ENCODE data around the gene GART.
A peak's percentile ranks its signal among the peaks of the same experiment; 100 is the strongest.
"Not testable (repeated sequence)": the region's sequence is repeated elsewhere in the genome, so short reads cannot be mapped to it uniquely, and the experiment has no call there.

The GART gene

GRCh38 chr21:33541756-33542639, at the start of gene GART:
Gene GART (minus strand): TSS chr21:33542117. CDS start chr21:33539315, 2,802 bp downstream.
- DNase-seq (ENCODE audit: low read depth in 2 of 2) = peak; percentile 62 to 71

GRCh38 chr21:33588485-33589335, 46.8 kb upstream of the GART start, which contains the start of gene DONSON:
Gene DONSON (minus strand): TSS chr21:33588684. CDS start chr21:33588641, 43 bp downstream.
- DNase-seq (ENCODE audit: low read depth in 2 of 2) = peak; percentile 78

- DNase-seq (ENCODE audit: low read depth in 2 of 2) = peak in 1 of 2 donors; percentile 0
These were observed 46.0 kb upstream of the GART start for GRCh38 chr21:33587792-33588484.

DNA sequence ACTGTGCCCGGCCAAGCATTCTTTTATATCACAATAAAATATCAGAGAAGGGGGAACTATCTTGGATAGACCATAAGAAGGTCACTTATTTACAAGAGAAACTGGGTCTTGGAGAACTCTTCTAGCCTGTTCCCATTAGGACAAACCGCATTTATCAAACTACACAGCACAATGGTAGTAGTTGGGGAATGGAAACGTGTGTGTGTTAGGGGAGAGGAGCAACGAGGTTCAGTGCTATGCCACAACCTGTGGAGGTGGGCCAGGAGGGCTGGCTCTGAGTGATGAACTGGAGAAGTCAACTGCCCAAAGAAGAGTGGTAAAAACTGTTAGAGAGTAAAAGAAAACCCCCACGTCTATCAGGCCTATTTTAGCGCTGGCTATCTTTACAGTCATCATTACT, 45.0 kb upstream of the GART start:
- DNase-seq (ENCODE audit: low read depth in 2 of 2) = no peak

- no peak for DNase-seq (ENCODE audit: low read depth in 2 of 2)
These were observed 42.5 kb upstream of the GART start for GRCh38 chr21:33584455-33584854.

- no peak for DNase-seq (ENCODE audit: low read depth in 2 of 2)
These were observed 37.1 kb upstream of the GART start for GRCh38 chr21:33578959-33579542.

- no peak for DNase-seq (ENCODE audit: low read depth in 2 of 2)
These were observed 36.3 kb upstream of the GART start for GRCh38 chr21:33578214-33578613.

- DNase-seq (ENCODE audit: low read depth in 2 of 2) = not testable (repeated sequence)
These were observed 34.8 kb upstream of the GART start for GRCh38 chr21:33576741-33577141.

DNA sequence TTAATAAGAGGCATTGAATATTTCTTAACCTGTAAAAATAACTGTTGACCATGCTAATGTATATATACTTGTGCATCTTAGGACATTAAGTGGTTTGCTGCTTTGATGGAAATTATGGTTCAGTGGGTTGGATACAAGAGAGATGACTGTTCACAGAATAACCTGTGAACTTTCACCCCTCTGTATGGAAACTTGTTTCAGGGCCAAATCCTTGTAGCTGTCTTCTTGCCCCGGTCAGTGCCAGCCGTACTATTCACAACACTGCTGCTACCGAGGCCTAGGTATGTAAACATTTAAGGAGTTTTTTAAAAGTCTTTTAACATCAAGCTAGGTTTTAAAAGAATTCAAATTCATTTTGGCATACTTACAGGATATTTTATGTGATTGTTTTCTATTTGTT, 30.4 kb upstream of the GART start:
- no peak for DNase-seq (ENCODE audit: low read depth in 2 of 2)

DNA sequence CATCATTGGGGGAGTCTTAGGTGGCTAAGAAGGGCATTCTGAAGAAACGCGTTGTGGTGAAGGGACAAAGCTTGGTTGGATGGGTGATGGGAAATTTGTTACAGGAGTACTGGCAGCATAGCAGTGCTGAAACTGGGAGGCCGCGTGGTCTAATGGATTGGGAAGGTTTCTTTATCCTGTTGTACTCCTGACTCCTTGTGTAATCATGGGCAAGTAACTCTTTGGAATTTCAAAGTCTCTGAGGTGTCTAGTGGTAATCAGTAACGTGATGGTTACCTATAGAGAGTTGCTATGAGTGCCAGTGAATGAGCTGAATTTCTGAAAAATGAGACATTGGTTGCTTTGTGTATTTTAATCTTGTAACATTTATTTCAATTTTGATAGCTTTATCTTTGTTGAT, 28.1 kb upstream of the GART start:
- DNase-seq (ENCODE audit: low read depth in 2 of 2) = no peak

- DNase-seq (ENCODE audit: low read depth in 2 of 2) = no peak
These were observed 26.5 kb upstream of the GART start for GRCh38 chr21:33568448-33568847.

DNA sequence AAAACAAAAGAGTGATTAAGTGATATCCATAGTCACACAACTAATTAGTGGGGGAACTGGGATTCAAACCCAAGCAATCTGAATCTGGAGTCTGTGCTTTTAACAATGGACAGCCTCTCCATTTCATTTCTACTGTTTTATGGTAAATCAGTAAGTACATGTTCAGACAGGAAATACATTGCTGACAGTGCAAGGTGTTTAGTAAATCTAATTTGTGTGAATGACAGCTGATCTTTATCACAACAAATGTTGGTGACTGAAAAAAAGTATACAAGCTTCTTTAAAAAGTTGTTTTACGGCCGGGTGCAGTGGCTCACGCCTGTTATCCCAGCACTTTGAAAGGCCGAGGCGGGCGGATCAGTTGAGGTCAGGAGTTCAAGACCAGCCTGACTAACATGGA, 26.0 kb upstream of the GART start:
- no peak for DNase-seq (ENCODE audit: low read depth in 2 of 2)

DNA sequence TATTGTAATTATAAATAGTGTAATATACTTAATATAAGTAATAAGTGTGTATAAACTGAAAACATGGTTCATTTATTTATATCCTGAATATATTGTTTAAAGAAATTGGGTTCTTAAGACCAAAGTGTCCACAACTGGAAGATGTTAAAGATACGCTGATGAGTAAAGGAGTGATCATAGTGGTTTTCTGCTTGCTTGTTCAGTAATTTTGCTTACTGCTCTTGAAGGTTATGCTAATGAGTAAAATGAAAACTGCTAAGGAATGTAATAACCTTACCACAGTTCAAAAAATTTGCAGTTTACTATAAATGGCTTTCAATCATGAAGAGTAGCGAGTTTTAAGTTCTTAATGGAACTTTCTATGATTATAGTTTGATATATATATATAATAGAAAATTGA, 24.6 kb upstream of the GART start:
- no peak for DNase-seq (ENCODE audit: low read depth in 2 of 2)

- no peak for DNase-seq (ENCODE audit: low read depth in 2 of 2)
These were observed 20.5 kb upstream of the GART start for GRCh38 chr21:33562389-33562788.

DNA sequence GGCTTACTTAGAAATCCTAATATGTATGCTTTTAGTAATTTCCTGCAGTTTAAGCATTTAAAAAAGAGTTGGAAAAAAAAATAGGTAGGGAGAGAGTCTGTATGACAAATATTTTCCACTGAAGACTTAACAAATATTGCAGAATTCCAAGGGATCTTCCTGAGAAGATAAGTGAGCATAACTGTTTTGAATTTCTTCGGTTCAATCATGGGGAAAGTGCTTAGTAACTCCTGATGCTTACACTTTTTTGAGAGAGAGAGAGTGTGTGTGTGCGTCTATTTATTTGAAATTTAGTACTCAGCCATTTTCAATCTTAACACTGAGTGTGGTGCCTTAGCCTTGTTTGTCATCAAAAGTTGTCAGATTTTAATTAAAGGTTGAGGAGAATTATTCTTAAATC, 19.5 kb upstream of the GART start:
- no peak for DNase-seq (ENCODE audit: low read depth in 2 of 2)

GRCh38 chr21:33560965-33561364, 19.0 kb upstream of the GART start:
- DNase-seq (ENCODE audit: low read depth in 2 of 2) = no peak

DNA sequence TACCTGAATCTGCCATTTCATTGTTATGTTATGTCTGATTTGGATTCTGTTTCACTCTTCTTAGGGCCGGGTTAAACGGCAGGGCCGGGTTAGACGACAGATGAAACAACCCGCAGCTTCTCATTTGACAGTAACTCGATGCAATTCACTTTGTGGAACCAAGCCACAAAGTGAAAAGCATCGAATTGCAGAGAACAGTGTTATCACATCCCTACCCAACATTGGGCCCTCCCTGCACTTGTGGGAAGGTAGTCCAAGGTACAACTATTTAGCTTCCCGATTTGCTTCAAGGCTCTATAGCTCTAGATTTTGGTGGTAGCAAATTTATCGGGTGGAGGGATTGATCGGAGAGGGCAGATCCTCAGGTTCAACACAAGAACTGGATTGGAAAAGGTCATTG, 17.9 kb upstream of the GART start:
- no peak for DNase-seq (ENCODE audit: low read depth in 2 of 2)

DNA sequence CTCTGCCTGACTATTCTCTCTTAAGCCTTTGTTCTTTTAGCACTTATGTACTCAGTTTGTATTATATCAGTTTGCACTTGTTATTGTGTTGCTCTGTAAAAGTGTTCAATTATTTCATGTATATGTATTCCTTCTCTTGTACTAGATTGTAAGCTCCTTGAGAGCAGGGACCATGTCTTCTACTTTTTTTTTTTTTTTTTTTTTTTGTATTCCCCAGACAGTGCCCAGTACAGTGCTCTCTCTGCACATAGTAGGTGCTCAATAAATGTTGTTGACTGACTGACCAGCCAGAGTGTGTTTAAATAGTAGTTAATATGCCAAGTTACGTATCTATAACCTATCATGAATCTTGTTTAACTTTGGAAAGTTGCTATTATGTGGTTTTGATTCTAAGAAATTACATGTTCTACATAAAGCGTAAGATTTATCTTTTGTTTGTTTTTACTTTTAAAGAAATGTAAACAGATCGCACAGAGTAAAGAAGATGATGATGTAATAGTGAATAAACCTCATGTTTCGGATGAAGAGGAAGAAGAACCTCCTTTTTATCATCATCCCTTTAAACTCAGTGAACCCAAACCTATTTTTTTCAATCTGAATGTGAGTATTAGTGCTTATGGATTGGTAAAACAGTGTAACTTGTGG, 17.0 kb upstream of the GART start:
- no peak for DNase-seq (ENCODE audit: low read depth in 2 of 2)

DNA sequence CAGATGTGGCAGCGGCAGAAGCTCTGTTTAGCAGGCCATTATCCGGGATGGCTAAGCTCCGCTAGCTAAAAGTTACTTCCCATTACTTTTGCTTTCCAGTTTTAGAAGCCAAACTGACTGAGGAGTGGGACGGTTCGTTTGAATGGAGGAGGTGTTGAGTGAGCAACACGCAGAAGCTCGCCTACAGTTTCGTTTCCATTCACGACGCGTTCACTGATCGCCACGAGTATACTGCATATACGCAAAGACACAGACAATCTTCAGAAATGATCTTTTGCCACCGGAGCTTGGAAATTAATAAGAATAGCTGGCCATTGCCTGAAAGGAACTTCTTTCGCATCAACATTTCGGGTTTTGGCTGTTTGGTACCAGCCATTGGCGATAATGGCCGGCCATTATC, 15.5 kb upstream of the GART start:
- DNase-seq (ENCODE audit: low read depth in 2 of 2) = no peak

GRCh38 chr21:33554982-33555344, 13.0 kb upstream of the GART start:
- DNase-seq (ENCODE audit: low read depth in 2 of 2) = no peak

- DNase-seq (ENCODE audit: low read depth in 2 of 2) = no peak
These were observed 12.5 kb upstream of the GART start for GRCh38 chr21:33554236-33554981.
